Right ventricle myocardium superior (tissue), 1 donor: ENCODE results near the gene IFNA16. TPM values are rescaled to one million over a fixed set of nuclear protein-coding genes. Genes with fewer than 3 reads are reported as not detected.
"Not testable (repeated sequence)": the region's sequence is repeated elsewhere in the genome, so short reads cannot be mapped to it uniquely, and the experiment has no call there.

ENCODE experiments used
- ATAC-seq: fragments of 200-7000 bp; cut with Tn5 transposase; one replicate; pipeline ENCODE4 v1.9.1; 2020; ENCODE audit warnings: mild to moderate bottlenecking; ENCODE audit not compliant: poor library complexity
- DNase-seq: peaks from one replicate; pipeline ENCODE4 v3.0.0-alpha.2; 2020
- intact Hi-C: fragments of 100-400 bp; cut with DNase I; formaldehyde crosslinking; loops from one replicate; pipeline ENCODE4 v1.11.2; 2022
- total RNA-seq: library from RNA; stranded (reverse); fragmentation: NEBNext Ultra II Directional; extraction: Animal tissue kit (Norgen Biotek cat#: 25700); gene quantifications from one replicate; pipeline ENCODE4 v1.2.1, GENCODE V29; 2021
- donor health status: DM: no; HTN: yes; CAD: no; lungs with severe emphysema.

The IFNA16 gene
- total RNA-seq, 1 donor from 2014 or later: not detected

DNA sequence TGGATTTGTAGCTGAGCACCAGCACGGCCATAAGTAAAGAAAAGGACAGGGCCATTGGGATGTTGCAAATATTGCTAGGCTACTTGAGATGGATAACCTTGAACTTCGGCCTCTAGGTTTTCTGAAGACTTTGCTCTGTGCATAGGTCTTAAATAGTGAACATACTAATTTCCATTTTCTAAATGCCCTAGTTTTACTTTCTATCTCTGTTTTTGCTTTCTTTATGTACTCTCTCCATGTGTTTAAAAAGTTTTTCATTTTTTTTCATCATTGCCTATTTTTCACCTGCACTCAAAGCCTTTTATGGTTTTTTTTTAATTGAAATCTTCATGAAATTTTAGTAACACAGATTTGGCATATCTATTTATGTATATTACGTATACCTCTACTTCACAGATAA, 10.1 kb downstream of the IFNA16 start, which contains the start of gene IFNA10:
TSS of gene IFNA10 (minus strand) at position 101 of the 400 bp plus-strand sequence. CDS start at position 55, 46 bp downstream.
- DNase-seq, intact Hi-C loops, ATAC-seq: not testable (repeated sequence)

DNA sequence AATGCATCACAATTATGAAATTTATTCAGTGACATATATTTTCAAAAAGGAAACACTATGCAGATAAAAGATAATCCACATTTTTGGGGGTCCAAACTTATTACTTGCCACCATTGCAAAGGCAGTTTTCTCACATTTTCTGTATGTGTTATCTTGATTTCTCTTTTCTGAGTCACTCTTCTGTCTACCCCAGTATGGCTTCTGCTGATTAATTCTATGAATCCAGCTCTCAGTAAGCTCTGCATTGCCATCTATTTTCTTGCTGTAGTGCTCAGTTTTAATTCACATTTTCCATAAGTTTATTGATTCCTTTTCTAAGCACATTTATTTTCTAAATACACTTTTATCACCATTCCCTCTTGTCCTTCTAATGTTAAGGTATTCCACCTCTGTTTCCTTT, 11.9 kb downstream of the IFNA16 start:
- intact Hi-C loops: no loop called here

DNA sequence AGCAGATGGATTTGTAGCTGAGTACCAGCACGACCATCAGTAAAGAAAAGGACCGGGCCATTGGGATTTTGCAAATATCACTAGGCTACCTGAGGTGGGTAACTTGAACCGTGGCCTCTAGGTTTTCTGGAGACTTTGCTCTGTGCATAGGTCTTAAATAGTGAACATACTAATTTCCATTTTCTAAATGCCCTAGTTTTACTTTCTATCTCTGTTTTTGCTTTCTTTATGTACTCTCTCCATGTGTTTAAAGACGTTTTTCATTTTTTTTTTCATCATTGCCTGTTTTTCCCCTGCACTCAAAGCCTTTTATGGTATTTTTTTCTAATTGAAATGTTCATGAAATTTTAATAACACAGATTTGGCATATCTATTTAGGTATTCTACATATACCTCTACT, 15.0 kb downstream of the IFNA16 start, which contains the start of gene IFNA7:
TSS of gene IFNA7 (minus strand) at position 101 of the 400 bp plus-strand sequence. CDS start at position 61, 40 bp downstream.
- DNase-seq, intact Hi-C loops, ATAC-seq: not testable (repeated sequence)

More for the DNA sequence above, 11.9 kb downstream of the IFNA16 start:
- DNase-seq (no peak), ATAC-seq (no peak)

DNA sequence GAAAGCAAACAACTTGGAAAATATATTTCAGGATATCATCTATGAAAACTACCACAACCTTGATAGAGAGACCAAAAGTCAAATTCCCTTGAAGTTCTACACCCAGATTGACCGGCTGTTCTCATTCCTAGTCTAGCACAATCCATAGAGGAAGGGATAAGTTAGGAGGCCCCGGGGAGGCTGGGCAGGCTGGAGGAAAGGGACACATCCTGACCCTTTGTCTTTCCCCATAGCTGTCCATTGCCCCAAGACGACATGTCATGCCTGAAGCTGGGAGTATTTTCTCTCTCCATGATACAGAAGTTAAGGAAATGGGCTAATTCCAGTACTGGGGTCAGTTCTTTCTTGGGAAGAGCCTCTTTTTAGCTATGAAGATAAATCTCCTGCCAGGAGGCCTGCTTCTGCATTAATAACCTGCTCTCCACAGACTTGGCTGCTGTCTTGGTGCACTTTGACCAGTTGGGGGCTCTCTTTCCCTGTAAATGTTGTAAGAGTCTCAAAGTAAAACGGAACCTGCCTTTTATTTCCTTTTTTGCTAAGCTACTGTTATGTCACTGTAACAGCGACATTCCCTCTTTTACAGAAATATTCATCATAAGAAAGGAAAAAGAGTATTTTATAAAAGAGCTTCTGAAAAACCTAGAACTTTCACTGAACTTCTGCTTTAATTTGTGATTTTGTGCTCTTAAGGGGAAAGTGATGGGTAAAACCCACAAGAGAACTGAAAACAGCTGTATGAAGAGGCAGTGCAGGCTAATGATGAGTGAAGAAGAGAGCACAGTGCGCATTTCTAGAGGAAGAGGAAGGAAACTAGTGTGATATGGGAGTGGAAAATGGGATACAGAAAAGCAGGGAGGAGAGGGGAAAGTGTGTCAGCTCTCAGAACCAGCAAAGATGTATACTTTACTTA, 22.0 kb downstream of the IFNA16 start:
- DNase-seq, intact Hi-C loops: not testable (repeated sequence)
- ATAC-seq: peak; percentile 71

DNA sequence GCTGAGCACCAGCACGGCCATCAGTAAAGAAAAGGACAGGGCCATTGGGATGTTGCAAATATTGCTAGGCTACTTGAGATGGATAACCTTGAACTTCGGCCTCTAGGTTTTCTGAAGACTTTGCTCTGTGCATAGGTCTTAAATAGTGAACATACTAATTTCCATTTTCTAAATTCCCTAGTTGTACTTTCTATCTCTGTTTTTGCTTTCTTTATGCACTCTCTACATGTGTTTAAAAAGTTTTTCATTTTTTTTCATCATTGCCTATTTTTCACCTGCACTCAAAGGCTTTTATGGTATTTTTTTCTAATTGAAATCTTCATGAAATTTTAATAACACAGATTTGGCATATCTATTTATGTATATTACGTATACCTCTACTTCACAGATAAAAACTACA, 29.6 kb downstream of the IFNA16 start, which contains the start of gene IFNA4:
TSS of gene IFNA4 (minus strand) at position 101 of the 400 bp plus-strand sequence. CDS start at position 45, 56 bp downstream.
- intact Hi-C loops, ATAC-seq, DNase-seq: not testable (repeated sequence)

DNA sequence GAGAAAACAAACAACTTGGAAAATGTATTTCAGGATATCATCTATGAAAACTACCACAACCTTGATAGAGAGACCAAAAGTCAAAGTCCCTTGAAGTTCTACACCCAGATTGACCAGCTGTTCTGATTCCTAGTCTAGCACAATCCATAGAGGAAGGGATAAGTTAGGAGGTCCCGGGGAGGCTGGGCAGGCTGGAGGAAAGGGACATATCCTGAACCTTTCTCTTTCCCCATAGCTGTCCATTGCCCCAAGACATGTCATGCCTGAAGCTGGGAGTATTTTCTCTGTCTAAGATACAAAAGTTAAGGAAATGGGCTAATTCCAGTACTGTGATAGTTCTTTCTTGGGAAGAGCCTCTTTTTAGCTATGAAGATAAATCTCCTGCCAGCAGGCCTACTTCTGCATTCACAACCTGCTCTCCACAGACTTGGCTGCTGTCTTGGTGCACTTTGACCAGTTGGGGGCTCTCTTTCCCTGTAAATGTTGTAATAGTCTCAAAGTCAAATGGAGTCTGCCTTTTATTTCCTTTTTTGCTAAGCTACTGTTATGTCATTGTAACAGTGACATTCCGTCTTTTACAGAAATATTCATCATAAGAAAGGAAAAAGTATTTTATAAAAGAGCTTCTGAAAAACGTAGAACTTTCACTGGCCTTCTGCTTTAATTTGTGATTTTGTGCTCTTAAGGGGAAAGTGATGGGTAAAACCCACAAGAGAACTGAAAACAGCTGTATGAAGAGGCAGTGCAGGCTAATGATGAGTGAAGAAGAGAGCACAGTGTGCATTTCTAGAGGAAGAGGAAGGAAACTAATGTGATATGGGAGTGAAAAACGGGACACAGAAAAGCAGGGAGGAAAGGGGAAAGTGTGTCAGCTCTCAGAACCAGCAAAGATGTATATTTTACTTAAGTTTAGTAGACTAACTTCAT, 34.0 kb downstream of the IFNA16 start:
- intact Hi-C loops, ATAC-seq, DNase-seq: not testable (repeated sequence)

DNA sequence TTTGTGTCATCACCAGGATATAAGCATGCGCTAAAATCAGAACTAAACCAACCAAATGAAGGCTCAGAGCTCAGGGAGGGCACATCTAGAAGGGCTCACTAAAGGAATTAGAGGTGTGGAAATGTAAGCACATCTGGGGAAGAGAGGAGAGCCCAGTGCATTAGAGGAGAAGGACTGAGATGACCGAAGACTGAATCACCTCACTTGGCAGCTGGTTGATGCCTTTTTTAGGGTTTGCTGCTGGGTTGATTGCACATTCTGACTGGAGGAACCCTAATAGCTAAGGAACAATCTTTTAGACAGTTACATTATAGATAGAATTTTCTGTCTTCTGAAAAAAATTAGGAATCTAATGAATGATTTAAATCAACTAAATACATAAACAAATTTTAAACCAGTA, 42.4 kb downstream of the IFNA16 start:
- DNase-seq: no peak
- intact Hi-C loops: no loop called here
- ATAC-seq: no peak

DNA sequence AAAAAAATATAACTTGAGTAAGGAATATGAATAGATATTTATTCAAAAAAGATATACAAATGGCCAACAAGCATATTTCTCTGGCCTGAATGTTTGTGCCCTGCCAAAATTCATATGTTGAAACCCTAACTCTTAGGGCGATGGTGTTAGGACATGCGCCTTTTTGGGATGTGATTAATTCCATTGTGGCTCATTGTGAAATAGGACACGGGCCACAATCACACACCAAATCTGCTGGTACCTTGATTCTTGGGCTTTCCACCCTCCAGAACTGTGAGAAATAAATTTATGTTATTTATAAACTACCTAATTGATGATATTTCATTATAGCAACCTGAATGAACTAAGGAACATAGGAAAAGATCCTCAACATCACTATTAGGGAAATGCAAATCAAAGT, 45.0 kb downstream of the IFNA16 start:
- intact Hi-C loops: no loop called here
- ATAC-seq (no peak), DNase-seq (no peak)

DNA sequence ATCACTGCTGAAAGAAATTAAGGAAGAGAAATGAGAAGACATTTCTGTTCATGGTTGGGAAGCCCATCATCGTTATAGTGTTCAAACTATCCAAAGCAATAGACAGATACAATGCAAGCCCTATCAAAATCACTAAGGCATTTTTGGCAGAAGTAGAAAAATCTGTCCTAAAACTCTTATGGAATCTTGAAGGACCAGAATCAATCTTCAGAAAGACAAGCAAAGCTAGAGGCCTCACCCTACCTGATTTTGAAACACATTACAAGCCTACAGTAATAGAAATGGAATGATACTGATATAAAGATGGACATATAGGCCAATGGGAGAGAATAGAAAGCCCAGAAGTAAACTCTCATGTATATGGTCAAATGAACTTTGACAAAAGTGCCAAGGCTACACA, 45.8 kb downstream of the IFNA16 start:
- intact Hi-C loops: no loop called here
- no peak for DNase-seq
- ATAC-seq: no peak

DNA sequence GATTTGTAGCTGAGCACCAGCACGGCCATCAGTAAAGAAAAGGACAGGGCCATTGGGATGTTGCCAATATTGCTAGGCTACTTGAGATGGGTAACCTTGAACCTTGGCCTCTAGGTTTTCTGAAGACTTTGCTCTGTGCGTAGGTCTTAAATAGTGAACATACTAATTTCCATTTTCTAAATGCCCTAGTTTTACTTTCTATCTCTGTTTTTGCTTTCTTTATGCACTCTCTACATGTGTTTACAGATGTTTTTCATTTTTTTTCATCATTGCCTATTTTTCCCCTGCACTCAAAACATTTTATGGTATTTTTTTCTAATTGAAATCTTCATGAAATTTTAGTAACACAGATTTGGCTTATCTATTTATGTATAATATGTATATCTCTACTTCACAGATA, 50.6 kb downstream of the IFNA16 start, which contains the start of gene IFNA21:
TSS of gene IFNA21 (minus strand) at position 101 of the 400 bp plus-strand sequence. CDS start at position 53, 48 bp downstream.
- intact Hi-C loops, ATAC-seq, DNase-seq: not testable (repeated sequence)

Other genes with a start within 250 kb of the IFNA16 start
- gene HACD4, start 185.7 kb downstream of the IFNA16 start, total RNA-seq: 1.0 TPM
- not detected for gene IFNB1, start 139.4 kb downstream of the IFNA16 start, total RNA-seq
- gene IFNW1, start 75.5 kb downstream of the IFNA16 start, total RNA-seq: not detected
- gene IFNA21, start 50.7 kb downstream of the IFNA16 start, total RNA-seq: not detected
- gene IFNA4, start 29.7 kb downstream of the IFNA16 start, total RNA-seq: not detected
- not detected for gene IFNA7, start 15.1 kb downstream of the IFNA16 start, total RNA-seq
- gene IFNA10, start 10.2 kb downstream of the IFNA16 start, total RNA-seq: not detected
- gene IFNA17, start 10.9 kb upstream of the IFNA16 start, total RNA-seq: not detected
- gene IFNA14, start 22.7 kb upstream of the IFNA16 start, total RNA-seq: not detected
- not detected for gene IFNA5, start 88.0 kb upstream of the IFNA16 start, total RNA-seq
- 11.2 TPM for gene KLHL9, start 118.1 kb upstream of the IFNA16 start, total RNA-seq
- not detected for gene IFNA6, start 133.6 kb upstream of the IFNA16 start, total RNA-seq
- gene IFNA13, start 150.7 kb upstream of the IFNA16 start, total RNA-seq: not detected
- gene IFNA2, start 168.1 kb upstream of the IFNA16 start, total RNA-seq: not detected
- not detected for gene IFNA8, start 191.8 kb upstream of the IFNA16 start, total RNA-seq
- not detected for gene IFNA1, start 223.1 kb upstream of the IFNA16 start, total RNA-seq